Measurements from ENCODE around the gene ATP2A3.

The ATP2A3 gene

DNA sequence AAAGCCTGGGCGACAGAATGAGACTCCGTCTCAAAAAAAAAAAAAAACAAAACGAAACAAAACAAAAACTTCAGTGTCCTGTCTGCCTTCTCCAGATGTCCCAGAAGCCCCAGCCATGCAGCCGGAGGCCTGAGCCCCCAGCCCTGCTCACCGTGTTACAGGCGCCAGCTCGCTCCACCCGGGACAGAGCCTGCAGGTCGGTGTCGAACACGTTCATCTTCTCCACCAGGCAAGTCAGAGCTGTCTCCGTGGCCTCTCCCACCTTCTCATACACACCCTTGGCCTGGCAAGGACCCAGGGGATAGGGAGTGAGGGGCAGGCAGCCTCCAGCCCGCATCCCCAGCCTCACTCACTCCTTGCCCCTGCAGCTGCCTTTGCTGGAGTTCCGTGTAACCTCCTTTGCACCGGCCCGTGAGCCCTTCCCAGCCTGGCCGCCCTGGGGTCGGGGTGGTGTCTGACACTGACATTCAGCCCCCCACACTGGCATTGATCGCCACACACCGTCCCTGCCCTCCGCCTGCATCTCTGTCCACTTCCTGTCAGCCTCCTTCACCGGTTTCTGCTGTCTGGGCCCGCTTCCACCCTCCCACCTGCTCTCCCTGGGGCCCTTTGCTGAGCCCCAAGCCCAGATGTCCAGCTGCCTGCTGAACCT is 20.9 kb downstream of the ATP2A3 start:
- Histone ChIP-seq H3K36me3 (ENCODE audit: insufficient read depth, low read length) (no peaks in the 10 kb centered on the region), H3K27ac (no peak overlapping the region), H3K4me3 (no peak overlapping the region), H3K9ac (ENCODE audit: insufficient read length) (no peak overlapping the region), H3K9me3 (ENCODE audit: low read depth, low read length) (no peaks in the 10 kb centered on the region)
- no peak for DNase-seq (ENCODE audit: low read depth, low spot score)
- TF ChIP-seq EZH2 (IDR thresholded peaks at IDR 0.05) (no peak), FOXP2 (optimal IDR thresholded peaks at IDR 0.05; ENCODE audit: control extremely low read depth, extremely low read length, insufficient read depth) (no peak), POLR2AphosphoS5 (IDR thresholded peaks at IDR 0.05; ENCODE audit: borderline replicate concordance, low read depth, low read length) (no peak)

GRCh38 chr17:3940965-3941698 is 23.1 kb downstream of the ATP2A3 start:
- TF ChIP-seq FOXP2 (optimal IDR thresholded peaks at IDR 0.05; ENCODE audit: control extremely low read depth, extremely low read length, insufficient read depth): no peak
- no peak for TF ChIP-seq POLR2AphosphoS5 (IDR thresholded peaks at IDR 0.05; ENCODE audit: borderline replicate concordance, low read depth, low read length)
- TF ChIP-seq EZH2 (IDR thresholded peaks at IDR 0.05): no peak
- Histone ChIP-seq H3K9me3 (ENCODE audit: low read depth, low read length) (no peaks in the 10 kb centered on the region), H3K27ac (no peak overlapping the region), H3K4me3 (no peak overlapping the region), H3K9ac (ENCODE audit: insufficient read length) (no peak overlapping the region), H3K36me3 (ENCODE audit: insufficient read depth, low read length) (no peaks in the 10 kb centered on the region)
- no peak for DNase-seq (ENCODE audit: low read depth, low spot score)

DNA sequence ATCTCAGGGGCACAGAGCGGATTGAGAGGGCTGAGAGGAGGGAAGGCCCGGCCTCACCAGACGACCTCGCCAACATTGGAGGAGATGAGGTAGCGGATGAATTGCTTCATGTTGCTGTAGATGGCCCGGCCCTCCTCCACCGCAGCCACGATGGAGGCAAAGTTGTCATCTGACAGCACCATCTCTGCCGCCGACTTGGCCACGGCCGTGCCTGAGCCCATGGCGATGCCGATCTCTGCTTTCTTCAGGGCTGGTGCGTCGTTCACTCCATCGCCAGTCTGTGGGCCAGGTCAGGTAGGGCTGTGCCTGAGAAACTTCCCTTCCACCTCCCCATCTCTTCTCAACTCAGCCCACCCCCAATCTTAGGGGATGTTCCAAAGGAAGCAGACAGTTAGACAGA is 26.9 kb downstream of the ATP2A3 start:
- Histone ChIP-seq H3K9ac (ENCODE audit: insufficient read length) (no peak overlapping the region), H3K9me3 (ENCODE audit: low read depth, low read length) (no peaks in the 10 kb centered on the region), H3K27ac (no peak overlapping the region), H3K36me3 (ENCODE audit: insufficient read depth, low read length) (no peaks in the 10 kb centered on the region), H3K4me3 (no peak overlapping the region)
- DNase-seq (ENCODE audit: low read depth, low spot score): no peak
- TF ChIP-seq FOXP2 (optimal IDR thresholded peaks at IDR 0.05; ENCODE audit: control extremely low read depth, extremely low read length, insufficient read depth) (no peak), POLR2AphosphoS5 (IDR thresholded peaks at IDR 0.05; ENCODE audit: borderline replicate concordance, low read depth, low read length) (no peak), EZH2 (IDR thresholded peaks at IDR 0.05) (no peak)

GRCh38 chr17:3935825-3936355 is 28.3 kb downstream of the ATP2A3 start:
- H3K36me3 ChIP-seq (ENCODE audit: insufficient read depth, low read length): no peaks in the 10 kb centered on the region
- TF ChIP-seq FOXP2 (optimal IDR thresholded peaks at IDR 0.05; ENCODE audit: control extremely low read depth, extremely low read length, insufficient read depth) (no peak), EZH2 (IDR thresholded peaks at IDR 0.05) (no peak), POLR2AphosphoS5 (IDR thresholded peaks at IDR 0.05; ENCODE audit: borderline replicate concordance, low read depth, low read length) (no peak)
- no peak overlapping the region for H3K9ac ChIP-seq (ENCODE audit: insufficient read length)
- DNase-seq (ENCODE audit: low read depth, low spot score): no peak
- H3K27ac ChIP-seq: no peak overlapping the region
- no peaks in the 10 kb centered on the region for H3K9me3 ChIP-seq (ENCODE audit: low read depth, low read length)
- H3K4me3 ChIP-seq: no peak overlapping the region

GRCh38 chr17:3935140-3935542 is 29.1 kb downstream of the ATP2A3 start:
- H3K4me3 ChIP-seq: no peak overlapping the region
- TF ChIP-seq EZH2 (IDR thresholded peaks at IDR 0.05): no peak
- no peak for TF ChIP-seq FOXP2 (optimal IDR thresholded peaks at IDR 0.05; ENCODE audit: control extremely low read depth, extremely low read length, insufficient read depth)
- TF ChIP-seq POLR2AphosphoS5 (IDR thresholded peaks at IDR 0.05; ENCODE audit: borderline replicate concordance, low read depth, low read length): no peak
- H3K9ac ChIP-seq (ENCODE audit: insufficient read length): no peak overlapping the region
- no peaks in the 10 kb centered on the region for H3K36me3 ChIP-seq (ENCODE audit: insufficient read depth, low read length)
- no peak for DNase-seq (ENCODE audit: low read depth, low spot score)
- no peak overlapping the region for H3K27ac ChIP-seq
- no peaks in the 10 kb centered on the region for H3K9me3 ChIP-seq (ENCODE audit: low read depth, low read length)

DNA sequence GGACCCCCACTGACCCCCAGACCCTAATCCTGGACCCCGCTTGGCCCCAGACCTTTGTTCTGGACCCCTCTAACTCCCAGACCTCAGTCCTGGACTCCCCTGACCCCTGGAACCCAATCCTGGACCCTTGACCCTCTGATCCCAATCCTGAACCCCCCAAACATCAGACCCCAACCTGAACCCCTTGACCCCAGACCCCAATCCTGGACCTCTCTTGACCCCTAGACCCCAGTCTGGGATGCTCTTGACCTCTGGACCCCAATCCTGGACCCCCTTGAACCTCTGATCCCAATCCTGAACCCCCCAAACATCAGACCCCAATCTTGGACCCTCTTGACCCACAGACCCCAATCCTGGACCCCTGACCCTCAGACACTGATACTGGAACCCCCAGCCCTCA is 34.5 kb downstream of the ATP2A3 start:
- H3K4me3 ChIP-seq: no peak overlapping the region
- TF ChIP-seq FOXP2 (optimal IDR thresholded peaks at IDR 0.05; ENCODE audit: control extremely low read depth, extremely low read length, insufficient read depth): no peak
- no peak for TF ChIP-seq EZH2 (IDR thresholded peaks at IDR 0.05)
- TF ChIP-seq POLR2AphosphoS5 (IDR thresholded peaks at IDR 0.05; ENCODE audit: borderline replicate concordance, low read depth, low read length): no peak
- H3K27ac ChIP-seq: no peak overlapping the region
- no peak for DNase-seq (ENCODE audit: low read depth, low spot score)
- no peaks in the 10 kb centered on the region for H3K36me3 ChIP-seq (ENCODE audit: insufficient read depth, low read length)
- no peaks in the 10 kb centered on the region for H3K9me3 ChIP-seq (ENCODE audit: low read depth, low read length)
- no peak overlapping the region for H3K9ac ChIP-seq (ENCODE audit: insufficient read length)

GRCh38 chr17:3929181-3929580 is 35.1 kb downstream of the ATP2A3 start:
- TF ChIP-seq FOXP2 (optimal IDR thresholded peaks at IDR 0.05; ENCODE audit: control extremely low read depth, extremely low read length, insufficient read depth) (no peak), POLR2AphosphoS5 (IDR thresholded peaks at IDR 0.05; ENCODE audit: borderline replicate concordance, low read depth, low read length) (no peak), EZH2 (IDR thresholded peaks at IDR 0.05) (no peak)
- Histone ChIP-seq H3K27ac (no peak overlapping the region), H3K9ac (ENCODE audit: insufficient read length) (no peak overlapping the region), H3K9me3 (ENCODE audit: low read depth, low read length) (no peaks in the 10 kb centered on the region), H3K4me3 (no peak overlapping the region), H3K36me3 (ENCODE audit: insufficient read depth, low read length) (no peaks in the 10 kb centered on the region)
- DNase-seq (ENCODE audit: low read depth, low spot score): no peak

DNA sequence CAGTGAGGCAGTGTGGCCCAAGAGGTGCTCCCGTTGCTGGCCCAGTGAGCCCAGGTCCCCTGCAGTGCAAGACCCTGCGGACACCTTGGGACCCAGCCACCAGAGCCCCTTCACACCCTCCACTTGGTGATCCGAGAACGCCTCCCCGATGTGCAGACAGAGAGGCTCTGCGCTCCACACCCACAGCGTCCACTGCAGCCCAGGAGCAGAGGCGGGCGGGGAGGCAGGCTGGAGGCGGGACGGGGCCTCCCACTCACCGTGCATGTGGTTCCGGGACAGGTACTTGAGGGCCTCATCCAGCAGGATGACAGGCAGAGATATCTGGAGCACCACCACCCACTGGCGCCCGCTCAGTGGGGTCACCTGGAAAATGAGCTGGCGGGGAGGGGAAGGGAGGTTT is 35.8 kb downstream of the ATP2A3 start:
- TF ChIP-seq POLR2AphosphoS5 (IDR thresholded peaks at IDR 0.05; ENCODE audit: borderline replicate concordance, low read depth, low read length) (no peak), FOXP2 (optimal IDR thresholded peaks at IDR 0.05; ENCODE audit: control extremely low read depth, extremely low read length, insufficient read depth) (no peak), EZH2 (IDR thresholded peaks at IDR 0.05) (no peak)
- Histone ChIP-seq H3K36me3 (ENCODE audit: insufficient read depth, low read length) (no peaks in the 10 kb centered on the region), H3K9me3 (ENCODE audit: low read depth, low read length) (no peaks in the 10 kb centered on the region), H3K9ac (ENCODE audit: insufficient read length) (no peak overlapping the region), H3K27ac (no peak overlapping the region), H3K4me3 (no peak overlapping the region)
- no peak for DNase-seq (ENCODE audit: low read depth, low spot score)
